ENCODE measurements around the gene PPP4R2.

DNA sequence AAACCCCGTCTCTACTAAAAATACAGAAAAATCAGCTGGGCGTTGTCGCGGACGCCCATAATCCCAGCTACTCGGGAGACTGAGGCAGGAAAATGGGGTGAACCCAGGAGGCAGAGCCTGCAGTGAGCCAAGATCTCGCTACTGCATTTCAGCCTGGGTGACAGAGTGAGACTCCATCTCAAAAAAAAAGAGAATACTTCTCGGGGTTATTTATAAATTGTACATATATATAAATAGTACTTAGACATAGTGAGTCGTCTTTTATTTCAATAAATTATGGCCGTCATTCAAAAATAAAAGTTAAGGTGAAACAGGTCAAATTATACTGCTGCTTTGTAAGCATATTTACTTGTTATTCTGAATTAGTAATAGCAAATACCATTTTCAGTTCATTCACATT is 52.7 kb downstream of the PPP4R2 start:
- TF ChIP-seq, protein P1, sequence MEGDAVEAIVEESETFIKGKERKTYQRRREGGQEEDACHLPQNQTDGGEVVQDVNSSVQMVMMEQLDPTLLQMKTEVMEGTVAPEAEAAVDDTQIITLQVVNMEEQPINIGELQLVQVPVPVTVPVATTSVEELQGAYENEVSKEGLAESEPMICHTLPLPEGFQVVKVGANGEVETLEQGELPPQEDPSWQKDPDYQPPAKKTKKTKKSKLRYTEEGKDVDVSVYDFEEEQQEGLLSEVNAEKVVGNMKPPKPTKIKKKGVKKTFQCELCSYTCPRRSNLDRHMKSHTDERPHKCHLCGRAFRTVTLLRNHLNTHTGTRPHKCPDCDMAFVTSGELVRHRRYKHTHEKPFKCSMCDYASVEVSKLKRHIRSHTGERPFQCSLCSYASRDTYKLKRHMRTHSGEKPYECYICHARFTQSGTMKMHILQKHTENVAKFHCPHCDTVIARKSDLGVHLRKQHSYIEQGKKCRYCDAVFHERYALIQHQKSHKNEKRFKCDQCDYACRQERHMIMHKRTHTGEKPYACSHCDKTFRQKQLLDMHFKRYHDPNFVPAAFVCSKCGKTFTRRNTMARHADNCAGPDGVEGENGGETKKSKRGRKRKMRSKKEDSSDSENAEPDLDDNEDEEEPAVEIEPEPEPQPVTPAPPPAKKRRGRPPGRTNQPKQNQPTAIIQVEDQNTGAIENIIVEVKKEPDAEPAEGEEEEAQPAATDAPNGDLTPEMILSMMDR (IDR thresholded peaks at IDR 0.05), result no peak
- TF ChIP-seq POLR2A (IDR thresholded peaks at IDR 0.05) (no peak), EP300 (IDR thresholded peaks at IDR 0.05) (no peak)
